ENCODE results near the gene FAM53A. TPM values are rescaled to one million over a fixed set of nuclear protein-coding genes. Genes with fewer than 3 reads are reported as not detected.

Gene FAM53A, protein sequence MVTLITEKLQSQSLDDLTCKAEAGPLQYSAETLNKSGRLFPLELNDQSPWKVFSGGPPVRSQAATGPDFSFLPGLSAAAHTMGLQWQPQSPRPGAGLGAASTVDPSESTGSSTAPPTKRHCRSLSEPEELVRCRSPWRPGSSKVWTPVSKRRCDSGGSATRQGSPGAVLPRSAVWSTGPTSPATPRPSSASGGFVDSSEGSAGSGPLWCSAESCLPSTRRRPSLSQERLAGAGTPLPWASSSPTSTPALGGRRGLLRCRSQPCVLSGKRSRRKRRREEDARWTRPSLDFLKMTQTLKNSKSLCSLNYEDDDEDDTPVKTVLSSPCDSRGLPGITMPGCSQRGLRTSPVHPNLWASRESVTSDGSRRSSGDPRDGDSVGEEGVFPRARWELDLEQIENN
- 1 to 10 TPM in 1 of 2 experiments, under 1 TPM in 1; 0.94 to 2.8 TPM for total RNA-seq

DNA sequence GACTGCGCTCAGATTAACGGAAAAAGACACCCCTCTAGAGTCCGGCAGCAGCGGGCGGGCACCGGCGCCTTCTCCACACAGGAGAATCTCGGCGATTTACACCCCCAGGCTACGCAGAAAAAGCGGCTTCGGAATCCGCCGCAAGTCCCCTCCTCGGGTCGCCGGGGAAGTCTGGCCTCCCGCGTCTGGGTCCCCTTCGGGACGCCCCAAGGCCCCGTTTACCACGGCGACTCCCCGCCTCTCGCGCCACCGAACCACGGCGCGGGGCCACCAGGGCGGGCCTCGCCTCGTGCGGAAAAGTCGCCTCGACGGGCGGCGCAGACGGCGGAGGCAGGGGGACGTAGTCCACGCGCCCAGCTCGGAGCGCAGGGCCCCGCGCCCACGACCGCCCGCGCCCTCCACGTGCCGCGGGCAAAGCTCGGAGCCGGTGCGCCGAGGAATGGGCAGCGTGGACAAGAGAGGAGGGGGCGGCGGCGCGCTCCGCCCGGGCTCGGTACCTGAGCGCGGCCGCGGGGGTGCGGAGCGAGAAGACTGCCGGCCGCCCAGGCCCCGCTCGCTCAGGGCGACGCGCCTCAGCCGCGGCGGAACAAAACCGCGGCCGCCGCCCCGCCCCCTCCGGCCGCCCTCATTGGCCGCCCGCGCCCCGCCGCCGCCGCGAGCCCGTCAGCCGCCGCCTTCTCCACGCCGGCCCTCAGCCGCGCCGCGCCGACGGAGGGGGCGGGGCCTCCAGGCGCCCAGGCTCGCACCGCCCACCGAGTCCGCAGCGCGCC, at the start of gene FAM53A:
TSS of gene FAM53A (minus strand) at position 578 of the 770 bp plus-strand sequence. CDS start 15,572 bp downstream, outside the sequence.
- ChIA-PET POLR2A (interaction anchor here (1.1 kb wide), 1 partner anchor 37 kb away, joined by 4 read pairs; the partner anchor contains the start of genes TACC3 and TMEM129), CTCF (interaction anchor here (2.0 kb wide), 1 partner anchor 9 kb away, joined by 7 read pairs; no protein-coding TSS in a partner anchor)

DNA sequence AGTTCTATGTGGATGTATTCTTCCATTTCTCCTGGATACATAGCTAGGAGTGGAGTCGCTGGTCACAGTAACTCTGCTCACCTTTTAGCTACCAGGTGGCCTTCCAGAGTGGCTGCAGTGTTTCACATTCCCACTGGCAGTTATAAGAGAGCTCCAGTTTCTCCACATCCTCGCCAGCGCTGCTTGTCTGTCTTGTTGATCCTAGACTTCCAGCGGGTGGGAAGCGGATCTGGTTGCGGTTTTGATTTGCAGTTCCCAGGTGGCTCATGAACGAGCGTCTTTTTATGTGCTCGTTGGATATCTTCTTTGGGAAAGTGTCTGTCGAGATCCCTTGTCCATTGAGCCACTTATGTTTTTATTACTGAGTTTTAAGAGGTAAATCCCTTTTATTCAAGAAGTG, 48.8 kb upstream of the FAM53A start:
- CTCF ChIA-PET = interaction anchor here (1.1 to 1.5 kb wide), 3 partner anchors 11 to 39 kb away, joined by 3 read pairs; no protein-coding TSS in a partner anchor
- POLR2A ChIA-PET = no interaction called here

DNA sequence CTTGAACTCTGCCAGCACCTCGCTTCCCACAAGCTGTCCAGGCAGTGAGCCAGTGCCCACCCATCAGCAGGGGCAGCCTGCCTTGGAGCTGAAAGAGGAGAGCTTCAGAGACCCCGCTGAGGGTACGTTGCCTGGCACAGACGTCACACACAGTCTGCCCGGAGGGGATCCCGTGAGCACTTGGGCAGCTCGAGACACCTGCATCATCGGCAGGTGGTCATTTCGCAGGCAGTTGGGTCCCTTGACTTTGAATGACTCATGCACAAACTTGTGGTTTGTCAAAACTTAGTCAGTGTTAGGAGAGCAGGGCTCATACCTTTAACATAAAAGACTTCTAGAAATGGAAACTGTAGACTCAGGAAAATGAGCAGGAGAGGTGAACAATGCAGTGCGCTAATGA, 47.1 kb upstream of the FAM53A start:
- POLR2A ChIA-PET = no interaction called here

DNA sequence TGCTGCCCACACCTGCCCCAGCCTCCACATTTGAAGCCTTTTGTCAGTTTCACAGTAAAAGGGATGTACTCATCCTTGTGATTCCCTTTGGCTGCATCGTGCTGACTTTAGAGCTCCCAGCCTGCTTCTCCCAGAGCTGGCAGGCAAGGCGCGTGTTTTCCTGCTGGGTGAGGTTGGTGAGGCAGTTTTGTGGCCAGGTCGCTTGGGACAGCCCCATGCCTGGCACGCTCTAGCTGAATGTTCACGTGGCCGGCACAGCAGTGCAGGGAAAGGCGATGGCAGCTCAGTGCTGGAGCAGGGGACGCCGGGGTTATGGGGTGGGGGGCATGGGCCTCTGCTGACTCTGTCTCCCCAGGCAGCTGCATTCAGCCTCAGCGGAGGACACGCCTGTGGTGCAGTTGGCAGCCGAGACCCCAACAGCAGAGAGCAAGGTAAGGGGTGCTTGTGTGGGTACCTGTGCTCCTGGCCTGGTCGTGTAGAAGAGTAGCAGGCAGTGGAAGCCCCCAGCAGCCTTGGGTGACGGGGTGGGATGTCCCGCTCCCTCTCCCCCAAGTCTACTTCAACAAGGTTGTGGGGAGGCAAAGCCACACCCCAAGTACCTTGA, 46.5 kb upstream of the FAM53A start:
- ChIA-PET CTCF (interaction anchor here (0.9 to 2.9 kb wide), 5 partner anchors 12 to 39 kb away, joined by 3 to 14 read pairs (median 7); no protein-coding TSS in a partner anchor), POLR2A (interaction anchor here (0.9 kb wide), 1 partner anchor 37 kb away, joined by 3 read pairs; no protein-coding TSS in a partner anchor)

More for the DNA sequence above, 47.1 kb upstream of the FAM53A start:
- CTCF ChIA-PET = interaction anchor here (1.9 to 2.9 kb wide), 3 partner anchors 17 to 40 kb away, joined by 7 to 14 read pairs (median 13); no protein-coding TSS in a partner anchor

DNA sequence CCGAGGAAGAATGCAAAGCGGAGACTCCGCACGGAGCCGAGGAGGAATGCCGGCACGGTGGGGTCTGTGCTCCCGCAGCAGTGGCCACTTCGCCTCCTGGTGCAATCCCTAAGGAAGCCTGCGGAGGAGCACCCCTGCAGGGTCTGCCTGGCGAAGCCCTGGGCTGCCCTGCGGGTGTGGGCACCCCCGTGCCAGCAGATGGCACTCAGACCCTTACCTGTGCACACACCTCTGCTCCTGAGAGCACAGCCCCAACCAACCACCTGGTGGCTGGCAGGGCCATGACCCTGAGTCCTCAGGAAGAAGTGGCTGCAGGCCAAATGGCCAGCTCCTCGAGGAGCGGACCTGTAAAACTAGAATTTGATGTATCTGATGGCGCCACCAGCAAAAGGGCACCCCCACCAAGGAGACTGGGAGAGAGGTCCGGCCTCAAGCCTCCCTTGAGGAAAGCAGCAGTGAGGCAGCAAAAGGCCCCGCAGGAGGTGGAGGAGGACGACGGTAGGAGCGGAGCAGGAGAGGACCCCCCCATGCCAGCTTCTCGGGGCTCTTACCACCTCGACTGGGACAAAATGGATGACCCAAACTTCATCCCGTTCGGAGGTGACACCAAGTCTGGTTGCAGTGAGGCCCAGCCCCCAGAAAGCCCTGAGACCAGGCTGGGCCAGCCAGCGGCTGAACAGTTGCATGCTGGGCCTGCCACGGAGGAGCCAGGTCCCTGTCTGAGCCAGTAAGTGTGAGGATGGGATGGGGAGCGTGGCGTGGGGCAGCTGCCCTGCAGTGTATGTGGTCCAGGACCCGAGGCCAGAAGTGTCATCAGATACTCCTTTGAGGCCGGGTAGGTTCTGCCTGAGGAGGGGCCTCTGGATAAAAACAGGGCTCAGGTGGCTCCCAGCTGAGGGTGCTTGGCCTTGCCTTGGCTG, 44.2 kb upstream of the FAM53A start:
- POLR2A ChIA-PET = no interaction called here
- CTCF ChIA-PET = interaction anchor here (2.6 to 3.1 kb wide), 2 partner anchors 20 to 35 kb away, joined by 5 to 26 read pairs; no protein-coding TSS in a partner anchor

DNA sequence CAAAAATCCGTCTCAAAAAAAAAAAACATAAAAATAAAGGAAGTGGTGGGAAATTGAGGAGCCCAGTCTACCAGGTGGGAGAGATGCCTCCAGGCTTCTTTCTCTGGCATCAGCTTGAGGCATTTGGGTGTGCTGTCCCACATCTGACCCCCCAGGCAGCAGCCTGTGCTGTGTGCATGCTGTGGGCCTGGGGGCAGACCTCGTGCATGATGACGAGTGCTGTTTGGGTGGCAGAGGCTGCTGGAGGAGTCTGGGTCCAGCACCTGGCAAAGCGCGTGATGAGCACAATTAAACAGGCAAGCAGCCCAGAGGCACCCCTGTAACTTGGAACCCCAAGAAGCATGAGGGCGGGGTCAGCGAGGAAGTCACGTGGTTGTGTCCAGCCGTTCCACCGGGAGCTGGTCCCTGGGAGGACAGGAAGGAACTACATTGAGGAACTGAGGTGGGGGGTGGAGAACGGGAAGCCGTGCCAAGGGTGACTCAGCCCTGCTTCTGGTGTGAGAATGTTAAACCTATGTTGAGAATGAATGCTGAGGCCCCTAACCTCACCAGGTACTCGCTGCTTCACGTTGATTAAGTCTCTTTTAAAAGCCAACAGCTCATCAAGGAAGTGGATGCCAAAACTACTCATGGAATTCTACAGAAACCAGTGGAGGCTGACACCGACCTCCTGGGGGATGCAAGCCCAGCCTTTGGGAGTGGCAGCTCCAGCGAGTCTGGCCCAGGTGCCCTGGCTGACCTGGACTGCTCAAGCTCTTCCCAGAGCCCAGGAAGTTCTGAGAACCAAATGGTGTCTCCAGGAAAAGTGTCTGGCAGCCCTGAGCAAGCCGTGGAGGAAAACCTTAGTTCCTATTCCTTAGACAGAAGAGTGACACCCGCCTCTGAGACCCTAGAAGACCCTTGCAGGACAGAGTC, 43.3 kb upstream of the FAM53A start:
- CTCF ChIA-PET = interaction anchor here (0.5 to 5.4 kb wide), 10 partner anchors 13 to 969 kb away, joined by 3 to 26 read pairs (median 4); partner anchors contain the start of gene SLBP
- POLR2A ChIA-PET = no interaction called here

DNA sequence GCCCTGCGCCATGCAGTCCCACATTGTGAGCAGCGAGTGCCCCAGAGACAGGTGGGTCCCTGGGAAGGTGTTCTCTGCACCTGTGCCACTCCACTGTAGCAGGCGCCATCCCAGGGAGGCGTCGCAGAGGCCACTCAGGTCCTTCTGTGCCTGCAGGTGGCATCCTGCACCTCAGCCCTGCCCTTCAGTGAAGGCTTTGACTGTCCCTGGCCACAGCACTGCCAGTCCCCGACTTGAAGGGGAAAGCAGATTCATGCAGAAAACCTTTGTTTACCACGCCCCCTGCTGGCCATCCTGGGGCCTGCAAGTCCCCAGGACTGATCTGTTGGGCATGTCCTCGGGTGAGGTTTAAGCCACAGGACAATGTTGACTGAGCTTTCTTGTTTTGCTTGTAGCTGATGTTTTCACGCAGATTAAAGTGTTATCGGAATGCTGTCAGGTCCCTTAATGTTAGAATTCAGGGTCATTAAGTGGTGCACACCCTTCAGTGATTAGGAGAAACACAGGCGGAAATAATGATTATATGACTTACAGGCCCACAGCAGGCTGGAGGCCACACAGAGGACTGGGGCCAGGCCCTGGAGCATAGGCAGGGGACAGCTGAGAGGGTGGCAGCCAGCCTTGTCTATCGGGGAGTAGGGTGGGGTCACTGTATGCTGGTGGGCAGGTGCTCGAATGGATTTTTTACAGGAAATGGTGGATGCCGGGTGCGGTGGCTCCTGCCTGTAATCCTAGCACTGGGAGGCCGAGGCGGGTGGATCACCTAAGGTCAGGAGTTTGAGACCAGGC, 42.2 kb upstream of the FAM53A start:
- ChIA-PET POLR2A (interaction anchor here (0.6 kb wide), 1 partner anchor 122 kb away, joined by 4 read pairs; no protein-coding TSS in a partner anchor), CTCF (interaction anchor here (0.5 to 5.4 kb wide), 12 partner anchors 14 to 968 kb away, joined by 3 to 26 read pairs (median 4); partner anchors contain the start of gene SLBP)

DNA sequence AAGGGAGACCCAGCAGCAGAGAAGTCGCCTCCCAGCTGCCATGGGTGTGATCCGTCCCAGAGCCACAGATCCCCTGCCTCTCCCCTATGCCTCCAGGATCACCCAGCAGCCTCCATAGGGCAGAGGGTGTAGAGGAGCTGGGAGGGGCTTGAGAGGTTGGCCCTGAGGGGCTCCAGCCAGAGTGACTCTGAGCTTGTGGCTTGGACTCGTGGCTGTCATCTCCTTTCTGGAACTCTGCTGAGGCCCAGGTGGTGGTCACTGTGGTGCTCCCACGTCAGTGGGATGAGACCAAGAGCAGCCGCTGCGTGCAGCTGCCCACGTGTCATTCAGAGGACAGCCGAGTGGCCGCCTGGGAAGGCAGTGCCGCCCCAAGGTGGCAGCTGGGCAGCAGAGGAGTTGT, 41.4 kb upstream of the FAM53A start:
- ChIA-PET CTCF (interaction anchor here (0.6 to 5.4 kb wide), 7 partner anchors 8 to 34 kb away, joined by 3 to 26 read pairs (median 6); partner anchors contain the start of gene SLBP), POLR2A (no interaction called here)

DNA sequence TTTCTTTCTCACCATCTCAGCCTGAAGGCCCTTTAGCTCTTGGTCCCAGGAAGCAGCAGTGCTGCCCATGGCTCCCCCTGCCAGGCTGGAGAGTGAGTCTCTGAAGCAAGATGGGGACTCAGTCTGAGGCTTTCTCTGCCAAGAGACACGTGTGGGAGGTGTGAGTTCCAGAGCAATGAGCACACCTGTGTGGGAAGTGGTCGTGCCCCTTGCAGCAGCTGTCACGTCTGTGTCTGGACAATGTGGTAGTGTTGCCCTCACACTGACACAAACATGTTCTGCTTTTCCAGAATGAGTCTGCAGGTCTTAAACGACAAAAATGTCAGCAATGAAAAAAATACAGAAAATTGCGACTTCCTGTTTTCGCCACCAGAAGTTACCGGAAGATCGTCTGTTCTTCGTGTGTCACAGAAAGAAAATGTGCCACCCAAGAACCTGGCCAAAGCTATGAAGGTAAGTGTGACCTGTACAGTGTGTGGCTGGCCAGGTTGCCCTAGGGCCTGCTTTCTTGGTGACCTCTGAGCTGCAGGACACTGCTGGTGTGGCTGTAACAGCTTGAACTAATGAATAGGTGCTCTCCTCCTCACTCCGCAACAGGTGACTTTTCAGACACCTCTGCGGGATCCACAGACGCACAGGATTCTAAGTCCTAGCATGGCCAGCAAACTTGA, 39.2 kb upstream of the FAM53A start:
- POLR2A ChIA-PET = interaction anchor here (1.3 kb wide), 4 partner anchors 11 to 30 kb away, joined by 3 to 4 read pairs (median 4); partner anchors contain the start of gene SLBP
- CTCF ChIA-PET = interaction anchor here (1.1 to 6.0 kb wide), 5 partner anchors 11 to 35 kb away, joined by 3 to 37 read pairs (median 5); partner anchors contain the start of gene SLBP

DNA sequence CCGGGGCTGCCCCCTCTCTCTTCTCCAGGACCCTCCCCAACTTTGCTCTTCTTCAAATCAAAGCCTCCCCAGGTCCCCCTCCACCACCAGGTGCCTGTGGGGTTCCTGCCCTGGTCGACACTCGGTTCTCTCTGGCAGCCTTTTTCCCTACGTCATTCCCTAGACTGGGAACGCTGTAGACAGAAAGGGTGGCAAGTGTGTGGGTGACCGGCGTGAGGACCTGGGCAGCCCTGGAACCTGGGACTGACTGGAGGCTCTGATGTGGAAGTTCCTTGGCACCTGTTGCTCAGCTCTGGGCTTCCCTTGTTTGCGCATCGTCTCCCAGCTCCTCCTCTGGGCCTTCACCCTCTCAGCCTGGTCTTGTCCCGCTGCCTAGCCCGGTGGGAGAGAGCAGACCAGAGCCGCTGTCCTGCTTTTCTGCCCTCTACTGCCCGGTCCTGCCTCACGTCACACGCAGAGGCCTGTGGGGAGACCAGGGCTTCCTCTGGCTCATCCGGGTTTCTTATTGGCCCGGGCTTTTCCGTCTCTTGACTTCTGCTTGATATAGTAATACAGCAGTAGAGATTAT, 38.5 kb upstream of the FAM53A start:
- CTCF ChIA-PET = interaction anchor here (1.1 to 6.0 kb wide), 4 partner anchors 10 to 28 kb away, joined by 3 to 37 read pairs (median 14); partner anchors contain the start of gene SLBP
- POLR2A ChIA-PET = interaction anchor here (0.8 to 1.3 kb wide), 4 partner anchors 11 to 29 kb away, joined by 3 to 5 read pairs (median 4); partner anchors contain the start of gene SLBP

DNA sequence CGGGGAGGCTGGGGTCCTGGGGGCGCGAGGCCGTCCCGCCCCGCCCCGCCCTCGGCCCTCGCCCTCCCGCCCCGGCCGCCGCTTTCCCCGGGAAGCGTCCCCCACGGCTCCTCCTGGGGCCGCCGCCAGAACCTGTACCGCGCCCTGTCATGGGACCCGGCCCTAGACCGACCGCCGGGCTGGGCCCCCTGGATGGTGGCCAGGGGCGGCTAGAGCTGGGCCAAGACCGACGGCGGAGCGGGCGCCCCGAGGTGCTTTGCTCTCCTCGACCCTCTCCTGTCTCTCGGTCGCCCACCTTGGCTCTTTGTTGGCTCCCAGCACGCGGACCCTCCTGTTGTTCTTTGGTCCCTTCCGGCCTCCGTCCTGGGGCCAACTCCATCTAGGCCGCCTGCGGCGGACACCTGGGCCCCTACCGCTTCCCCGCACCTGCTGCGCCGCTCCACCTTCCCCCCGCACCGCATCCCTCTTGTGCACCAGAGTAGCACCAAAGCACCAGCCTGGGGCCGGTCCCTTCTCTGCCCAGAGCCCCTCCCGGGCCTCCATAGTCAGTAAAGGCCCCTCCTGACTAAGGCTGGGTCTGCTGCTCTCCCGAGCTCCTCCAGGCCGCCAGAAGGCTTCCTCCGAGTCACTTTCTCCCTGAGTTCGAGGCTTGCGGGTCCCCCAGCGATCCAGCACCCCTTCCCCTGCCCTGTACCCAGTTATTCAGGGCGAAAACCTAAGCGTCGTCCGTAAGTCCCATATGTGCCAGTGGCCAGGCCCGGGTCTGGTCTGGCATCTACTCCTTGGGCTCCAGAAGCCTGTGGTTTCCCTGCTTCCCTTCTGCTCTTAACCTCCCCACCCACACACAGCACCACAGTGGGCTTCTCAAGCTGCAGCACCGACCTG, 37.8 kb upstream of the FAM53A start:
- CTCF ChIA-PET = interaction anchor here (1.0 to 6.0 kb wide), 5 partner anchors 9 to 28 kb away, joined by 3 to 37 read pairs (median 4); partner anchors contain the start of gene SLBP
- POLR2A ChIA-PET = interaction anchor here (0.8 to 1.6 kb wide), 7 partner anchors 9 to 374 kb away, joined by 3 to 11 read pairs (median 4); partner anchors contain the start of genes NSD2, SLBP and UVSSA

DNA sequence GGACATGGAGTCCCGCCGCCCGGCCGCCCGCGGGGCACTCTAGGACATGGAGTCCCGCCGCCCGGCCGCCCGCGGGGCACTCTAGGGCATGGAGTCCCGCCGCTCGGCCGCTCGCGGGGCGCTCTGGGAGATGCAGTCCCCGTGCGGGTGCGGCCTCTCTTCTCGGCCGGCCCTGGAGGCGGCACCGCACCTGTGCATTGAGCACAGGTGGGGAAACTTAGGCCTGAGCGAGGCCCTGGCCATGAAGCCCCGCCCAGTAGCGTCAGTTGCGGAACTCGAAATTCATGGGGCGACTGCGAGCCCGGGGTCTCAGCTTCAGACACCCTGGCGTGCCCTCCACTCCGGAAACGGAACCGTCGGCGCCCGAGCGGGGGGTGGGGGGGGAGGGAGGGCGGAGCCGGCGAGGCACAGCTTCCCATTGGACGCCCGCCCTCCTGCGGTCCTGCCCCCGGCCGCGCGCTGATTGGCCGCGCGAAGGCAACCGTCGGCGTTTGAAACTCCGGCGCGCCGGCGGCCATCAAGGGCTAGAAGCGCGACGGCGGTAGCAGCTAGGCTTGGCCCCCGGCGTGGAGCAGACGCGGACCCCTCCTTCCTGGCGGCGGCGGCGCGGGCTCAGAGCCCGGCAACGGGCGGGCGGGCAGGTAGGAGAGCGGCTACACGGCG, 37.0 kb upstream of the FAM53A start, which contains the start of the genes TACC3 and TMEM129:
TSS of gene TACC3 (plus strand) at position 519 of the 663 bp plus-strand sequence. CDS start 1,901 bp downstream, outside the sequence.
TSS of gene TMEM129 (minus strand) at position 321 of the 663 bp plus-strand sequence. CDS start 486 bp downstream, outside the sequence.
- POLR2A ChIA-PET = interaction anchor here (0.6 to 1.6 kb wide), 7 partner anchors 9 to 750 kb away, joined by 3 to 11 read pairs (median 5); partner anchors contain the start of genes LETM1, NSD2, SLBP and UVSSA

More for the DNA sequence above, 37.0 kb upstream of the FAM53A start, which contains the start of the genes TACC3 and TMEM129:
- CTCF ChIA-PET = interaction anchor here (1.0 to 6.0 kb wide), 3 partner anchors 9 to 27 kb away, joined by 3 to 37 read pairs (median 4); partner anchors contain the start of gene SLBP
